NCI-H526 (cell line): ENCODE results near the gene IL22.
"Not testable (repeated sequence)": the region's sequence is repeated elsewhere in the genome, so short reads cannot be mapped to it uniquely, and the experiment has no call there.

ENCODE experiments used
- DNase-seq, 2 experiments: peaks; one replicate each; lab custom pipeline; 2025; lab: John Stamatoyannopoulos, UW

Gene IL22

GRCh38 chr12:68229956-68230355 lies 23.4 kb downstream of the IL22 start:
- DNase-seq: no peak

- DNase-seq: no peak
These were observed 26.0 kb downstream of the IL22 start for GRCh38 chr12:68227356-68227755.

- no peak for DNase-seq
These were observed 27.6 kb downstream of the IL22 start, which contains the start of gene IL26 for GRCh38 chr12:68225576-68226476. IL26 (minus strand) TSS chr12:68225810; CDS start chr12:68225756, 54 bp downstream.

GRCh38 chr12:68224613-68225285 lies 28.7 kb downstream of the IL22 start:
- no peak for DNase-seq

- DNase-seq: peak; percentile 77 to 92
These were observed 30.2 kb downstream of the IL22 start for GRCh38 chr12:68223067-68223747.

GRCh38 chr12:68222326-68222725 lies 31.1 kb downstream of the IL22 start:
- no peak for DNase-seq

- no peak for DNase-seq
These were observed 31.9 kb downstream of the IL22 start for GRCh38 chr12:68221497-68221896.

GRCh38 chr12:68210875-68211274 lies 42.5 kb downstream of the IL22 start:
- DNase-seq: no peak

- DNase-seq: not testable (repeated sequence)
These were observed 44.2 kb downstream of the IL22 start for GRCh38 chr12:68209048-68209728.

GRCh38 chr12:68207276-68207675 lies 46.1 kb downstream of the IL22 start:
- DNase-seq: no peak

- DNase-seq: no peak
These were observed 47.0 kb downstream of the IL22 start for GRCh38 chr12:68206446-68206845.

GRCh38 chr12:68203460-68203875 lies 49.9 kb downstream of the IL22 start:
- DNase-seq: no peak

GRCh38 chr12:68200854-68201253 lies 52.5 kb downstream of the IL22 start:
- DNase-seq: no peak

GRCh38 chr12:68199127-68199526 lies 54.3 kb downstream of the IL22 start:
- DNase-seq: no peak

- DNase-seq: no peak
These were observed 54.8 kb downstream of the IL22 start for GRCh38 chr12:68198507-68199086.
